Measurements from ENCODE around the gene TRAPPC13.

The TRAPPC13 gene

DNA sequence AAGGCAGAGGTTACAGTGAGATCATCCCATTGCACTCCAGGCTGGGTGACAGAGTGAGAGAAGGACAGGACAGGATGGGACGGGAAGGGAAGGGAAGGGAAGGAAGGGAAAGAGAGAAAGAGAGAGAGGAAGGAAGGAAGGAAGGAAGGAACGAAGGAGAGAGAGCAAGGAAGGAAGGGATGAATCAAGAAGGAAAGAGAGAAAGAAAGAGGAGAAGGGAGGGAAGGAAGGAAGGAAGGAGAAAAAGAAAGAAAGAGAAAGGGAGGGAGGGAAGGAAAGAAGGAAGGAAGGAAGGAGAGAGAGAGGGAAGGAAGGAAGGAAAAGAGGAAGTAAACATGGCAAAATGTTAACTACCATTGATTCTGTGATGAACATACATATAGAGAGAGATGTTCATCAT, 68.3 kb downstream of the TRAPPC13 start:
- Histone ChIP-seq H3K36me3 (ENCODE audit: insufficient read depth, low read depth, low read length) (peaks cover 4% of the 10 kb centered on the region; the same call in 1 of the 2 replicates), H3K4me1 (ENCODE audit: insufficient read depth, low read length) (peaks cover 10% of the 10 kb centered on the region), H3K27ac (ENCODE audit: low read length) (no peak overlapping the region), H3K9me3 (ENCODE audit: insufficient read depth, low read depth, low read length) (no peaks in the 10 kb centered on the region), H3K27me3 (ENCODE audit: insufficient read depth, low read length) (no peaks in the 10 kb centered on the region), H3K4me3 (ENCODE audit: low read length) (no peak overlapping the region), H3K9ac (ENCODE audit: low read depth, low read length) (no peak overlapping the region)

DNA sequence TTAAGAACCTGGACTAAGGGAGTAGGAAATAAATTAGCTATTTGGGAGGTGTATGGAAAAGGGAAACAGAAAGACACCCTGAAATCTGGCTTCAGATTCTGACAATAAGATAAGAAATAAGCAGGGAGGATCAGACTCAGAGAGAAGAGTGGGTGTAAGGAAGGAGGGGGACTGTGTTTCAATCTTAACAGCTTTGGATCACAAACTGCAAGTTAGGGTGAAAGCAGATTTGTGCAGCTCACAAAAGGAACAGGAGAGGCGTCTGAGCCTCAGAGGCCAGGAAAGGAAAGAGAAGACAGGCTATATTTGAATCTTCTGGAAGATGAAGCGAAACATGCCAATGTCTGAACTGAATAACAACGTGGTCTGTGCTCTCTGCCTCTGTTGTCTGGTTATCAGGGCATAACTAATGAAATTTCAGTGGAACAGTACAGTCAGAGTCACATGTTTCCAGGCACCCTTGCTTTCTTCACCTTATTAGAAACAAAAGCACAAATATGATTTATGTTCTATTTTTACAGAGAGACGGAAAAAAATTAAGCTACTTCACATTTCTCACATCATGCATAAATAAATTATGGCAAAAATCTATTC, 70.4 kb downstream of the TRAPPC13 start:
- Histone ChIP-seq H3K27me3 (ENCODE audit: insufficient read depth, low read length) (no peaks in the 10 kb centered on the region), H3K27ac (ENCODE audit: low read length) (no peak overlapping the region), H3K36me3 (ENCODE audit: insufficient read depth, low read depth, low read length) (peaks cover 4% of the 10 kb centered on the region; the same call in 1 of the 2 replicates), H3K4me3 (ENCODE audit: low read length) (no peak overlapping the region), H3K9ac (ENCODE audit: low read depth, low read length) (no peak overlapping the region), H3K9me3 (ENCODE audit: insufficient read depth, low read depth, low read length) (no peaks in the 10 kb centered on the region), H3K4me1 (ENCODE audit: insufficient read depth, low read length) (peaks cover 10% of the 10 kb centered on the region)

DNA sequence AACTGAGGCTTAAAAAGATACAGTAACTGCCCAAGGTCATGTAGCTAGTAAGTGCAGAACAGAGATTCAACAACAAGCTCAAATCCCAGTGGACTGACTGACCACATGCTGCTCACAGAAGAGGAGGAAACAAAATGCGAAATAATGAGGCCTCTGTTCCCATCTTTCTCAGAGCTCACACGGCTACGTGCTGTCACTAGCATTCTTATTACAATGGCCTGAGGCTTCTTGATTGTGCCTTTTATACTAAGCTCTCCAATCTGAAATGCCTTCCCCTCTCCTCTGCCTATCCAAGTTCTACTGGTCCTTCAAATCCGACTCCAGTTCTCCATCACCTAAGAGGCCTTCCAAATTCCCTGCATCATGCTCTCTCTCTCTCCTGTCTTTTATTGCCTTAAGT, 71.1 kb downstream of the TRAPPC13 start:
- no peaks in the 10 kb centered on the region for H3K27me3 ChIP-seq (ENCODE audit: insufficient read depth, low read length)
- H3K9ac ChIP-seq (ENCODE audit: low read depth, low read length) = no peak overlapping the region
- peaks cover 4% of the 10 kb centered on the region; the same call in 1 of the 2 replicates for H3K36me3 ChIP-seq (ENCODE audit: insufficient read depth, low read depth, low read length)
- no peaks in the 10 kb centered on the region for H3K9me3 ChIP-seq (ENCODE audit: insufficient read depth, low read depth, low read length)
- no peak overlapping the region for H3K4me3 ChIP-seq (ENCODE audit: low read length)
- H3K27ac ChIP-seq (ENCODE audit: low read length) = no peak overlapping the region
- H3K4me1 ChIP-seq (ENCODE audit: insufficient read depth, low read length) = peaks cover 10% of the 10 kb centered on the region

DNA sequence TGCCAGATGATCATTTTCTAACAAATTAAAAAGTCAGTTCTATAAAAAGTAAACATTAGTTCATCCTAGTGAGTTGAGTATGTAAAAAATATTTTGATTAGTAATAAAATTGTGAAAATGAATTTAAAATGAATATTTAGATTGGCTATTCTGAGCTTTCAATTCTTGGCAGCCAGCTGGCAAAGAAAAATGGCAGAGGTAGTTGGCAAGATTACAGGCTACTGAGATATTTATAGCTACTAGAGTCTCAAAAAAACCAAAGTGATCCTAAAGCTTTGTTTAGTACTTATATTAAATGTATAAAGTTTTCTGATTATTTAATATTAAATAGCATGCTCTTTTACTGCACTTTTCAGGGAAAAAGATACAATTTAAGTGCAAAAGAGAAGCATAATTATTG, 72.1 kb downstream of the TRAPPC13 start:
- Histone ChIP-seq H3K4me3 (ENCODE audit: low read length) (no peak overlapping the region), H3K27me3 (ENCODE audit: insufficient read depth, low read length) (no peaks in the 10 kb centered on the region), H3K4me1 (ENCODE audit: insufficient read depth, low read length) (peaks cover 10% of the 10 kb centered on the region), H3K27ac (ENCODE audit: low read length) (no peak overlapping the region), H3K36me3 (ENCODE audit: insufficient read depth, low read depth, low read length) (peaks cover 5% of the 10 kb centered on the region; the same call in 1 of the 2 replicates), H3K9ac (ENCODE audit: low read depth, low read length) (no peak overlapping the region), H3K9me3 (ENCODE audit: insufficient read depth, low read depth, low read length) (no peaks in the 10 kb centered on the region)

DNA sequence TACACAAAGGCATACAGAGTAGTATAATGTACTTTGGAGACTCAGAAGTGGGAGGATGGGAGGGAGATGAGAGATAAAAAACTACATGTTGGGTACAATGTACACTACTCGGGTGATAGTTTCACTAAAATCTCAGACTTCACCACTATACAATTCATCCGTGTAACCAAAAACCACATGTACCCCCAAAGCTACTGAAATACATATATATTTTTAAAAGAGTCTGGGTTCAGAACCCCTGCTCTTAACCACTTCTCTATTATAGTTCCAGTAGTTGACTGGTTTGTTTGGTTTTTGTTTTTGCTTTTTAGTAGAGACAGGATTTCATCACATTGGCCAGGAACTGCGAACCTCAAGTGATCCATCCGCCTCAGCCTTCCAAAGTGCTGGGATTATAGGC, 74.5 kb downstream of the TRAPPC13 start:
- Histone ChIP-seq H3K27ac (ENCODE audit: low read length) (no peak overlapping the region), H3K36me3 (ENCODE audit: insufficient read depth, low read depth, low read length) (peaks cover 17% of the 10 kb centered on the region), H3K27me3 (ENCODE audit: insufficient read depth, low read length) (no peaks in the 10 kb centered on the region), H3K4me1 (ENCODE audit: insufficient read depth, low read length) (peaks cover 10% of the 10 kb centered on the region), H3K9ac (ENCODE audit: low read depth, low read length) (no peak overlapping the region), H3K9me3 (ENCODE audit: insufficient read depth, low read depth, low read length) (no peaks in the 10 kb centered on the region), H3K4me3 (ENCODE audit: low read length) (no peak overlapping the region)

DNA sequence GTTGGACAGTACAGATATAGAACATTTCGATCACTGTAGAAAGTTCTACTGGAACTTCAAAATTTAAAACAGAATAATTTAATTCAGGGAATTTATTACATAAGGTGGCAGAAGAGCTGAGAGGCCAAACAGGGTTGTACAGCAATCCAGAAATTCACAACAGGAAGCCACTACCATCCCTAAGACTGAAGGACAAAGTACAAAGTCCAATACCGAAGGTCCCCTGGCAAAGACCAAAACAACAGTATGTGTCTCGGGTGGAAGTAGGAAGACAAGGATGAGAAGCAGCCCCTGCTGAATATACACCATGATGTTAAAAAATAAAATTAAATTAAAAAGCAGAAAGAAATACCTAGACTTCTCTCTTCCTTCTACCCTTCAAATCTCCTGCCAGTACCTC, 77.2 kb downstream of the TRAPPC13 start:
- no peaks in the 10 kb centered on the region for H3K9me3 ChIP-seq (ENCODE audit: insufficient read depth, low read depth, low read length)
- H3K4me1 ChIP-seq (ENCODE audit: insufficient read depth, low read length) = no peaks in the 10 kb centered on the region
- H3K4me3 ChIP-seq (ENCODE audit: low read length) = no peak overlapping the region
- no peak overlapping the region for H3K27ac ChIP-seq (ENCODE audit: low read length)
- no peak overlapping the region for H3K9ac ChIP-seq (ENCODE audit: low read depth, low read length)
- peaks cover 17% of the 10 kb centered on the region for H3K36me3 ChIP-seq (ENCODE audit: insufficient read depth, low read depth, low read length)
- H3K27me3 ChIP-seq (ENCODE audit: insufficient read depth, low read length) = no peaks in the 10 kb centered on the region

DNA sequence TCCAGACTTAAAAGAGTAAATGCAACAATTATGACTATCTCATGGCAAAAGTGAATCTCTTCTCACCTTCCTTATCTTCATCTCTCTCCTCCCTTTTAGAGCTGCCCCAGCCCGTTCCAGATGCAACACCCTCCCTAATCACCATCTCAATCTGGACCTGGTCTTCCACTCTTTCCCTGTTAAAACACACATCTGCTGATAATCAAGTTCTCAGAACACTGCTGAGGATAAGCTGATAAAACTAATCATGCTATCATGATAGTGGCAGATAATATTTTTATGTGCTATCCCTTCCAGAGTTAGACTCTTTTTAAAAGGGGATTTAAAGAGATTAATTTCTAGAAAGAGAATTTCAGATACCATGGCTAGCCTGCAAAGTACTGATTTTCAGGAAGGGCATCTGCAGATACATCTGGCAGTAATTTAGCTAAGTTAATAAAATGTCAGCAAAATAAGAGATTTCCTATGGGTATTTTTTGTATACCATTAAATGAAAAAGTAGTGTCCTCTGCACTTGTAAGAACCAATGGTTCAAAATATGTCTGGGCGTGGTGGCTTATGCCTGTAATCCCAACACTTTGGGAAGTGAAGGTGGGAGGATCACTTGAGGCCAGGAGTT, 79.9 kb downstream of the TRAPPC13 start:
- H3K36me3 ChIP-seq (ENCODE audit: insufficient read depth, low read depth, low read length) = peaks cover 23% of the 10 kb centered on the region
- no peaks in the 10 kb centered on the region for H3K27me3 ChIP-seq (ENCODE audit: insufficient read depth, low read length)
- no peaks in the 10 kb centered on the region for H3K9me3 ChIP-seq (ENCODE audit: insufficient read depth, low read depth, low read length)
- H3K4me1 ChIP-seq (ENCODE audit: insufficient read depth, low read length) = no peaks in the 10 kb centered on the region
- H3K4me3 ChIP-seq (ENCODE audit: low read length) = no peak overlapping the region
- H3K9ac ChIP-seq (ENCODE audit: low read depth, low read length) = no peak overlapping the region
- H3K27ac ChIP-seq (ENCODE audit: low read length) = no peak overlapping the region

DNA sequence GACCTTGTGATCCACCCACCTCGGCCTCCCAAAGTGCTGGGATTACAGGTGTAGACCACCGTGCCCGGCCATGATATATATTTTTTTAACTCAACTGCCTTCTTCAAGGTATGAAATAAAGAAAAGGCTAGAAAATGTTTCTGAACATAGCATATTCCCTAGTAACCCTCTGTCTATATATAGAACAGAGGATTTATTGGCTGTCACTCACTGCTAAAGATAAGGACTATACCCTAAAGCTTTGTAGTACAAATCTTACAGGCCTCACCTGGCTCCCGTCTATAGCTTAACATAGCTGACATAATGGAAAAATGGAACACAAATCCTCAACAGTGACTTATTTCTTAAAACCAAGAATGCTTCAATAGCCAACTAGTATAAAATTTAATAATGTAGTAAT, 82.8 kb downstream of the TRAPPC13 start:
- Histone ChIP-seq H3K4me3 (ENCODE audit: low read length) (no peak overlapping the region), H3K36me3 (ENCODE audit: insufficient read depth, low read depth, low read length) (peaks cover 28% of the 10 kb centered on the region), H3K9me3 (ENCODE audit: insufficient read depth, low read depth, low read length) (no peaks in the 10 kb centered on the region), H3K27ac (ENCODE audit: low read length) (no peak overlapping the region), H3K4me1 (ENCODE audit: insufficient read depth, low read length) (no peaks in the 10 kb centered on the region), H3K9ac (ENCODE audit: low read depth, low read length) (no peak overlapping the region), H3K27me3 (ENCODE audit: insufficient read depth, low read length) (no peaks in the 10 kb centered on the region)

DNA sequence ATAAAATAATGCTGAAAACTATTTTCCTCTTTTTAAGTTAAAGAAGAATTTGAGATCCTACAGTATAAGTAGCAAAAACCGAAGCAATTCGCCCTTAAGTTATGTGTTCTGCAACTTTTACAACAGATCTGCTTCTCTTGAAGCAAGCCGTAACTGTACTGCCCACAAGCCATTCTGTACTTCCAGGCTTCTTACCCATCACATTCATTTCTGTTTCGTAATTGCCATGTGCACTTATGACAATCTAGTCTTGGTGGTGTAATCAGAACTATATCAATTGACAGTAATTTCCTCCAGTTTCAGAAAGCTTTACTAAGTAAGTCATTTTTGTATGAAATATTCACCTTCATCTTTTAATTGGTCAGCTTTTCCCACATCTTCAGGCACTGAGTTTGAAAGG, 83.3 kb downstream of the TRAPPC13 start:
- Histone ChIP-seq H3K27ac (ENCODE audit: low read length) (no peak overlapping the region), H3K36me3 (ENCODE audit: insufficient read depth, low read depth, low read length) (peaks cover 26% of the 10 kb centered on the region), H3K9ac (ENCODE audit: low read depth, low read length) (no peak overlapping the region), H3K4me1 (ENCODE audit: insufficient read depth, low read length) (no peaks in the 10 kb centered on the region), H3K27me3 (ENCODE audit: insufficient read depth, low read length) (no peaks in the 10 kb centered on the region), H3K4me3 (ENCODE audit: low read length) (no peak overlapping the region), H3K9me3 (ENCODE audit: insufficient read depth, low read depth, low read length) (no peaks in the 10 kb centered on the region)
